ENCODE data around the gene C11orf91.

C11orf91 gene

DNA sequence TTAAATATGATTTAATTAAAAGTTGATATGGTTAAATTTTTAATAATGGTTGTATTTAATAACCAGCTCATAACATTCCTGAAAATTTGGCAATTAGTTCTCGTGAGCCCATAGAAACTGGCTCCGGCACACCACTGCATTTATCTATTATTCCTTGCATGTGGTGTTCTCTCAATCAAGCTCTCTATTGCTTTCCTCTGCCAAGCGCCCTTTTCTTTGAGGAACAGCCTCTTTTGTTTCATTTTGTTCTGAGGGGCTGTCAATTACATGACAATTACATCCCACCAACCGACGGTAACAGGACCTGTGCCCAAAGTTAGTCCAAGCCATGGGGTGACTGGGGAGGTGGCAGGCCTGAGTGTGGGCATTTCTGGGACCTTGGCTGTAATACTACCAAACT is 8.1 kb downstream of the C11orf91 start:
- no peak for DNase-seq (ENCODE audit: low spot score)
- in situ Hi-C loops (cut with MboI; ENCODE audit: low sequenced_read_pairs, unreplicated experiment), result no loop called here
- TF ChIP-seq, protein P1, sequence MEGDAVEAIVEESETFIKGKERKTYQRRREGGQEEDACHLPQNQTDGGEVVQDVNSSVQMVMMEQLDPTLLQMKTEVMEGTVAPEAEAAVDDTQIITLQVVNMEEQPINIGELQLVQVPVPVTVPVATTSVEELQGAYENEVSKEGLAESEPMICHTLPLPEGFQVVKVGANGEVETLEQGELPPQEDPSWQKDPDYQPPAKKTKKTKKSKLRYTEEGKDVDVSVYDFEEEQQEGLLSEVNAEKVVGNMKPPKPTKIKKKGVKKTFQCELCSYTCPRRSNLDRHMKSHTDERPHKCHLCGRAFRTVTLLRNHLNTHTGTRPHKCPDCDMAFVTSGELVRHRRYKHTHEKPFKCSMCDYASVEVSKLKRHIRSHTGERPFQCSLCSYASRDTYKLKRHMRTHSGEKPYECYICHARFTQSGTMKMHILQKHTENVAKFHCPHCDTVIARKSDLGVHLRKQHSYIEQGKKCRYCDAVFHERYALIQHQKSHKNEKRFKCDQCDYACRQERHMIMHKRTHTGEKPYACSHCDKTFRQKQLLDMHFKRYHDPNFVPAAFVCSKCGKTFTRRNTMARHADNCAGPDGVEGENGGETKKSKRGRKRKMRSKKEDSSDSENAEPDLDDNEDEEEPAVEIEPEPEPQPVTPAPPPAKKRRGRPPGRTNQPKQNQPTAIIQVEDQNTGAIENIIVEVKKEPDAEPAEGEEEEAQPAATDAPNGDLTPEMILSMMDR (IDR thresholded peaks at IDR 0.05; ENCODE audit: borderline replicate concordance, control extremely low read depth, extremely low read depth, insufficient read depth, missing control alignments), result no peak

DNA sequence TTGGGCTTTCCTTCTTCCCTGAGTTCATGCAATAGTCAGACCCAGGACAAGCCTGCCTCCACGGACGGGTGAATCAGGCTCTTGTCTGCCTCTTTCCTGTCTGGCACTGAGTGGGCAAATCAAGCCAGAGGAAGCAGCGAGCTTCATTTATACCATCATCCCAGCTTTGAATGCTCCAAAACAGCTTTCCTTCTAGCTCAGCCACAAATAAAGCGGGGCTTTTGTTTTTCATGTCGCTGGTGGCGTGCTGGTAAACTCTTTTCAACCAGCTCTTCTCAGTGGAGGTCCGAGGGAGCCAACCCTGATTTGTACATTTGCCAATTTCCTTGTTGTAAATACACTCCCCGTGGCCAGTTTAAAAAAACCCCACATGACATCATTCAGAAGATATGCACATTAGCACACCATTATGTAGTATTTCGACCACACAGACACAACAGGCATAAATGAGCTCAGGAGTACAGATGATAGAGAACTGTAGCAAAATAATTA is 8.6 kb downstream of the C11orf91 start:
- in situ Hi-C loops (cut with MboI; ENCODE audit: low sequenced_read_pairs, unreplicated experiment), result no loop called here
- DNase-seq (ENCODE audit: low spot score), result no peak
- TF ChIP-seq, protein P1 (IDR thresholded peaks at IDR 0.05; ENCODE audit: borderline replicate concordance, control extremely low read depth, extremely low read depth, insufficient read depth, missing control alignments), result no peak

DNA sequence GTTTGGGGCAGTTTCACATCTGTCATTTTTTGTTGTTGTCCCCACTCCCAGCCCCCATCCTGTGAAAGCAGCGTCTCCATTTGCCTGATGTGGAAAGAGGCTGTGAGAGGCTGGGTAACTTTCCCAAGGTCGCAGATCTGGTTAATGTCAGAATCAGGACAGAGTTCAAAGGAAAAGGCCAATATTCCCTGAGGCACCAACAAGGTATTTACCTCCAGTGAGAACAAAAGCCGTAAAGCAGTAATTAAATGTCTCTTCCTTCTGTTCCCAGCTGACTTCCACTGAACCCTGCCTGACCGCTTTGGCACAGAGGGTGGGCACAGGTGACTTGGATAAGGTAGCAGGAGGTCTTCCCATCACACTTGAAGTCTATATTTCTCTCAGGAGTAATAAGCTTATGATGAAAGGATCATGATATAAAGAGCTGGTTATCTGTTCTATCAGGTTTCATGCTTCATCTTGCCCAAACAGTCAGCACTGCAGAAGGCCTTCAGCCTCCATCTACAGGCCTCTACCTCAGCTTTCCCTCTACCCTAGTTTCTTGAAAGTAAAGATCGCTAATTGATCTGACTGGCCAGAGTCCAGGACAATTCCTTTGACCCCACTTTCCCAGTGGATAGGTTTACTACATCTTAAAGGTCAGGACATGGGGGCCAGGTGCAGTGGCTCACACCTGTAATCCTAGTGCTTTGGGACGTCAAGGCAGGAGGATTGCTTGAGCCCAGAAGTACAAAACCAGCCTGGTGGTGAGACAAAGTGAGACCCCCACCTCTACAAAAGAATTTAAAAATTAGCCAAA is 9.4 kb downstream of the C11orf91 start:
- TF ChIP-seq, protein P1 (IDR thresholded peaks at IDR 0.05; ENCODE audit: borderline replicate concordance, control extremely low read depth, extremely low read depth, insufficient read depth, missing control alignments), result no peak
- DNase-seq (ENCODE audit: low spot score), result no peak
- in situ Hi-C loops (cut with MboI; ENCODE audit: low sequenced_read_pairs, unreplicated experiment), result no loop called here

DNA sequence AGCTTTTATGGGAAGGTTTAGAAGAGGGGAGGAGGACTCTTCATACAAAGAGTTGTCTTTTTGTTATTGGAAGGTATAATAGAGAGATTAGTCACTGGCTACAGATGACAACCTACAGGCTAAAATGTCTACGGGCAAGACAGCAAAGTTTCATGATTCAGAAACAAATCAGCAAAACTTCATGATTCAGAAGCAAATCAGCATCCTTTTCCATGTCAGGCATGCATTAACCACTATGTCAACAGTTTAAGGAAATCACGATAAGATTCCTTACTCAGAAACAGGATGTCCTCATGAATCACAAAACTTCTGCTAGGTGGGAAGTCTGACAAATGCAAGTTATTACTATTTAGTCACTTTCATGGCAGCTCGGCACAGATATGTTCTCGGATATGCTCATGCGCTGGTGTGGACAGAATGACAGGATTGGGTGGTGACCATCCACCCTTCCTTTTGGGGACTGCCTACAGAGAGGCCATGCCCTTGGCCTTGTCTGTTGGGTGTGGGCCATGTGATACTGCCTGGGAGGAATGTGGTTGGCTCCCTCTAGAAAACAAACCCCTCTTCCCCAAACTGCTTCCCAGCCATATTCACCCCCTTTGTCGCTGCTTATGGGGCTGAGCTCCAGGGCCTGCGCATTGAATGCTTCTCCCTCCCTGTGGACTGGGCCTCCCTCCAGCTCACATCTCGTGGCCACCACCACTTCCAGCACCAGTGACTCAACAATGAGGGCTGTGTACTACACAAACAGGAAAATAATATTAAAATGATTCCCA is 10.1 kb downstream of the C11orf91 start:
- TF ChIP-seq, protein P1 (IDR thresholded peaks at IDR 0.05; ENCODE audit: borderline replicate concordance, control extremely low read depth, extremely low read depth, insufficient read depth, missing control alignments), result no peak
- no peak for DNase-seq (ENCODE audit: low spot score)
- in situ Hi-C loops (cut with MboI; ENCODE audit: low sequenced_read_pairs, unreplicated experiment), result no loop called here

DNA sequence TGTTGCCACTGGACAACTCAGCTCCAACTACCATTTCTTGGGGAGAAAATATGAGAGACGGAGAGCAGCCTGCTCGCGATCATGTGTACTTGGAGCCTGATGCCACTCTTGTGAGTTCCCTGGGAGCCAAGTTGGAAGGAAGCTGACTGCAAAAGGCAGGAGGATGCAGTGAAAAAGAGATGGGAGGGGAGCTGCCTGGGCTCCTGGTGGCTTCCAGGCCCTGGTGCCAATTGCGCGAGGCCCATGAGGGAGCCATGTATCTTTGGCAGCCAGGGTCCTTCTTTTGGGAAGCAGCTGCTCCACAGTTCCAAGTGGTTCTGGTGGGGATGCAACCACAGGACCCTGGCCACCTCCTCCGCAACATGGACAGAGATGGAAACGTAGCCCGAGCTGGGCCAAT is 11.1 kb downstream of the C11orf91 start:
- in situ Hi-C loops (cut with MboI; ENCODE audit: low sequenced_read_pairs, unreplicated experiment), result loop anchor here (10.0 kb wide), 1 partner anchor 325 kb away; no protein-coding TSS in a partner anchor
- TF ChIP-seq, protein P1 (IDR thresholded peaks at IDR 0.05; ENCODE audit: borderline replicate concordance, control extremely low read depth, extremely low read depth, insufficient read depth, missing control alignments), result no peak
- no peak for DNase-seq (ENCODE audit: low spot score)

DNA sequence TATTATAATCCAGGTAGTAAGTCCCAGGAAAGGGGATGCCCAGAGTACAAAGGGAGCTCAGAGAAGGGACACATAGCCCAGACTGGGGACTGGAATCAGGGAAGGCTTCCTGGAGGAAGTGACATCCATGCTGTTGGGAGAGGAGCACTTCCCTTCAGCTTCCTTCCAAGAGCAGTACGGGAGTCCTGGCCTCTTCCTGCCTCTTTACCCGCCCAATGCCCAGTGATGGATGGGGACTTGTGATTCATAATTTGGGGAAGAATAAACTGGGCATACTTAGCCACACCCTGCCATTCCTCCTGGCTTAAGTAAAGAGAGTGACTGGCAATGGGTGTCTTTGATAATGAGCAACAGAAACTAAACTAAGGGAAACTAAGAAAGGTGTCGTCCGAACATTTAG is 11.5 kb downstream of the C11orf91 start:
- DNase-seq (ENCODE audit: low spot score), result no peak
- in situ Hi-C loops (cut with MboI; ENCODE audit: low sequenced_read_pairs, unreplicated experiment), result loop anchor here (10.0 kb wide), 1 partner anchor 324 kb away; no protein-coding TSS in a partner anchor

More for the DNA sequence above, 11.5 kb downstream of the C11orf91 start:
- TF ChIP-seq, protein P1 (IDR thresholded peaks at IDR 0.05; ENCODE audit: borderline replicate concordance, control extremely low read depth, extremely low read depth, insufficient read depth, missing control alignments), result no peak

All from GM13976 (cell line).